HG02973 (cell line): Measurements from ENCODE around the gene RUFY3.
A peak's percentile ranks its signal among the peaks of the same experiment; 100 is the strongest.
"Not testable (repeated sequence)": the region's sequence is repeated elsewhere in the genome, so short reads cannot be mapped to it uniquely, and the experiment has no call there.

ENCODE experiments used
- ATAC-seq: cut with Tn5 transposase; IDR thresholded peaks from one replicate; pipeline ENCODE4 v1.9.1; 2021; ENCODE audit warnings: moderate library complexity; ENCODE audit not compliant: unreplicated experiment

Gene RUFY3

GRCh38 chr4:70721747-70722146 is at the start of gene RUFY3:
TSS of gene RUFY3 (plus strand) at chr4:70721964. CDS start at chr4:70722574, 610 bp downstream.
- ATAC-seq: no peak

DNA sequence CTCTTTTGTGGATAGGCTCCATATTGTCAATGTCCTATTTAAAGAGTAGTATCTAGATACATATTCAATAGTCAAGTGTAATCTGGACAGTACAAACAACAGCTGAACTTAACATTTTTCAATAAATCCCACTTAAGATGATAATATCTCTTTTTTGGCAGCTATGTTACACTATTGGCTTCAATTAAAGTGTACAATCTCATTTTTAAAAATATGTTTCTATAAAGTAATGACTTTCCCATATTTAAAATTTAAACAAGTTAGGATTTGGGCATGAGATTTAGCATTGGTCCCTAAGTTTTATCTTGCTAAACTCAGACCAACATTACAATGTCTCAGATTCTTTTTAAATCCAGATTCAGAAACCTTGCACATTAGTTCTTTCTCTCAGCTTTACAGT is 47.6 kb upstream of the RUFY3 start:
- no peak for ATAC-seq

GRCh38 chr4:70674731-70675130 is 47.0 kb upstream of the RUFY3 start:
- ATAC-seq: no peak

- ATAC-seq: no peak
Measured at GRCh38 chr4:70676554-70677090, 45.1 kb upstream of the RUFY3 start.

DNA sequence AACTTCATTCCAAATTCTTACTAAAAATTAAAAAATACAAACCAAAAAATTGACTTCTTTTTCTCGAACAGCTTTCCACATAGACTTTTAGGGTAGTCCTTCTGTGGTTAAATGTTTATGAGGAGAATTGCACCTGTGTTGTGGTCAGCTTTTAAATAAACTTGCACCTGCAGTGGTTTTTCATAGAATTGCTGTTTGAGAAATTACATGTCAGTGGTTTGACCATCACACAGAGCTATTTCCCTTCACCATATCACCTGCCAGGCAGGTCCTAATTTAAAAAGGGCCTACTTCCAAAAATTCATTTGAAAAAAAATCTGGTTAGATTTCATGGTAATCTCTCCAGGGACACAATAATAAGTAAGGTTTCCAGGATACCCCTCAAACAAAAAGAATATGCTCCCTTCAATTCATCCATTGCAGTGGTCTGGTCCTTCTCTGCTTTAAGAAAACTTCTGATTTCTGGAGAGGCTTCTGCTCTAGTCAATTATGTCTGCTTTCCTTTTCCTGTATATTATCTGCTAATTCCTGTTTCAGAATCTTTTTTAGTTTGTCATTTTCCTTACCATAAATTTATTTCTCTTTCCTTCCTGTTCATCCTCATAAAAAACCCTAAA is 43.3 kb upstream of the RUFY3 start:
- ATAC-seq: peak; percentile 67

- ATAC-seq: no peak
Measured at GRCh38 chr4:70680934-70681333, 40.8 kb upstream of the RUFY3 start.

DNA sequence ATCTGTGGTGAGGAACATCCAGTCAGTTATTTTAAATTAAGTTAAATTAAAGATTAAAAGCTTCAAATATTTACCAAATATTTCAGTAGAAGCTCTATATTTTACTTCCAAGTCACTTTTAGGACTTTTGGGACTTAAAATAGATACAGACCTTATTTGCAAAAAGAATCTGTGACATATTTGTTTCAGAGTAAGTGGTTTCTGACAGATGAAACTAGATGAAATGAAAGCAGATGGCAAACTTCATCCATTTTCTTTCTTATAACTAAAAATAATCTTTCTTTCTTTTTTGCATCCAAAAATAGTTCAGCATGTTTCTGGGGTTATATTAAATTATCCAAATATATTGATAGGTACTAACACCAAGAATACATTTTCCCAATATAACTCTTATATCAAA is 40.1 kb upstream of the RUFY3 start:
- peak; percentile 42 for ATAC-seq

- ATAC-seq: not testable (repeated sequence)
Measured at GRCh38 chr4:70682142-70682541, 39.6 kb upstream of the RUFY3 start.

- no peak for ATAC-seq
Measured at GRCh38 chr4:70687392-70687791, 34.4 kb upstream of the RUFY3 start.

GRCh38 chr4:70687821-70688794 is 33.7 kb upstream of the RUFY3 start, which contains the start of gene UTP3:
TSS of gene UTP3 (plus strand) at chr4:70688532. CDS start at chr4:70688678, 146 bp downstream.
- peak; percentile 91 for ATAC-seq

DNA sequence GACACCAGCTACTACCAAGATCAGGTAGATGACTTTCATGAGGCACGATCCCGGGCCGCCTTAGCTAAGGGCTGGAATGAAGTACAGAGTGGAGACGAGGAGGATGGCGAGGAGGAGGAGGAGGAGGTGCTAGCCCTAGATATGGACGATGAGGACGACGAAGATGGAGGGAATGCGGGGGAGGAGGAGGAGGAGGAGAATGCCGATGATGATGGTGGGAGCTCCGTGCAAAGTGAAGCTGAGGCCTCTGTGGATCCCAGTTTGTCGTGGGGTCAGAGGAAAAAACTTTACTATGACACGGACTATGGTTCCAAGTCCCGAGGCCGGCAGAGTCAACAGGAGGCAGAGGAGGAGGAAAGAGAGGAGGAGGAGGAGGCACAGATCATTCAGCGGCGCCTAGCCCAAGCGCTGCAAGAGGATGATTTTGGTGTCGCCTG is 33.0 kb upstream of the RUFY3 start:
- no peak for ATAC-seq

GRCh38 chr4:70691661-70692060 is 30.1 kb upstream of the RUFY3 start:
- no peak for ATAC-seq

DNA sequence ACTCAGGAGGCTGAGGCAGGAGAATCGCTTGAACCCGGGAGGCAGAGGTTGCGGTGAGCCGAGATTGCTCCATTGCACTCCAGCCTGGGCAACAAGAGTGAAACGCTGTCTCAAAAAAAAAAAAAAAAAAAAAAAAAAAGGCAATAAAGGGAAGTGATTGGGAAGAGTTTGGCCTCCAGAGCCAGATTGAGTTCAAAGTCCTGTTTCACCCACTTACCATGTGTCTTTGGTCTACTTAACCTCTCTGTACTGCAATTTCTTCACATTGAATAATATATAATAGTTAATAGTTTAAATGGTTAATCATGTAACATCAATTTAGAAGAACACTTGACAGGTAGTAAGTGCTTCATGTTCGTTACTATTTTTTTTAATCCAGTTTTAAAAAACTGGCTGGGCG is 27.1 kb upstream of the RUFY3 start:
- not testable (repeated sequence) for ATAC-seq

GRCh38 chr4:70698435-70698834 is 23.3 kb upstream of the RUFY3 start:
- not testable (repeated sequence) for ATAC-seq

GRCh38 chr4:70700712-70701111 is 21.1 kb upstream of the RUFY3 start:
- no peak for ATAC-seq

DNA sequence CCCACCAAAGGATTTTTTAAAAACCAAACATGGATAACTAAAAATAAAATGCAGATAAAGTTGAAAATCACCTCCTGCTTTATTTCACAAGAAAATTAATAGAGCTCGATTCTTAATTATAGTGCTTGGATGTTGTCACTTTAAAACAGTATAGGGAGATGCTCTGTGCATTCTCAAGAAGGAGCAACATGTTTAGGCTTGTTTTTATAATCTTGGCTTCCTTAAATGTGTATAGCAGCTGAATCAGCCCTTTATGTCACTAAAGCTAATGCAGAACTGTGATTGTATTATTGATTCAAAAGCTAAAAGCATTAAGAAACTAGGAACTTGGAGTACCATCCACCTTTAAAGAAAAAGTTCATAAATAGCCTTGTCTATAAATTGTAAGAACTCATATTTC is 20.5 kb upstream of the RUFY3 start:
- ATAC-seq: no peak

- not testable (repeated sequence) for ATAC-seq
Measured at GRCh38 chr4:70702592-70702991, 19.2 kb upstream of the RUFY3 start.

DNA sequence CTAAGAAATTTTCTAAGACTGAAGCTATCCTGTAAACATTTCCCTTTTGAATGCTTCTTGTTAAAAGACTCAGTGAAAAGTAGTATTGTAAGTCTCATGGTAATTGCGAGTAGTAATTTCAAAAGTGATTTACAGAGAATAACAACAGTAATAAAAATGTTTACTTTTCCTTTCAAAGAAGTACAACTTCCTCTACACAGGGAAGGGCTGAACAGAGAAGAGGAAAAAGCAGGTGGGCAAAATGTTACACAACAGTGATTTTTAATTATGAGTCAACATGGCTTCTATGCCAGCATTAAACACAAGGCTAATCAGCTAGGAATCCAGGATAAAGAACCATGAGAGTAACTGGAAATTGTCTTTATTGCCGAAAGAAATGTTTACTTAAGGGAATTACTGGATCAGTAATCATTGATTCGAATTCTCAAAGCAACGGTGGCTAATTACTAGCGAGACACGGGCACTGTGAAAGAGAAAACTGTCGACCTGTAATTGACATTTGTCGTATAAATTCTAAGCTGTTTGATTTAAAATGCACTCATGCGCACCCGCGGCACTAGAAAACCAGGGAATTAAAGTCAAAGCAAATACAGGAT is 18.0 kb upstream of the RUFY3 start:
- no peak for ATAC-seq

GRCh38 chr4:70704215-70704930 is 17.4 kb upstream of the RUFY3 start:
- ATAC-seq: peak; percentile 65

DNA sequence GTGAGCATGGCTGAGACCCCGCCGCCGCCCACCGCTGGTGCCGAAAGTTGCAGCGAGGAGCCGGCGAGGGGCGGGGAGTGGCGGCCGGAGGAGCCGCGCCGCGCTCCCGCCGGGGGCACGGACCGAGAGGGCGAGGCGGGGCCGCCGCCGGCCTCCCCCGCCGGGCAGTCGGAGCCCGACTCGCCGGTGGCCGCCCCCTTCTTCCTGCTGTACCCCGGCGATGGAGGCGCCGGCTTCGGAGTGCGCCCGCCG is 16.9 kb upstream of the RUFY3 start:
- ATAC-seq: no peak
